Natural killer cell treated with Interleukin-12 subunit alpha and Interleukin-12 subunit beta and Interleukin-15 and Interleukin-18, amount 100 ng/mL, for 72 hours (primary cell): Measurements from ENCODE around the gene KCNC4. TPM values are rescaled to one million over a fixed set of nuclear protein-coding genes. Genes with fewer than 3 reads are reported as not detected.
A peak's percentile ranks its signal among the peaks of the same experiment; 100 is the strongest.

Experiments used
- ATAC-seq, 2 donors: fragments of 150-1000 bp; cut with Tn5 transposase in 1 of 2; sonication (Bioruptor Pico), chemical (Tn5 transposase) in 1 of 2; 2 replicates each; pipeline ENCODE4 v1.10.0; 2021
- DNase-seq: peaks from one replicate; pipeline ENCODE4 v3.0.0; 2022; ENCODE audit warnings: low spot score
- H3K27ac Mint-ChIP-seq, 2 donors: 1 replicate in 1 of 2; 2 replicates in 1 of 2; pipeline ENCODE4 v1.8.0; 2022; ENCODE audit warnings: mixed read lengths in 2 of 2, mild to moderate bottlenecking in 1 of 2, moderate library complexity in 1 of 2
- H3K27me3 Mint-ChIP-seq, 2 donors: 1 replicate in 1 of 2; 2 replicates in 1 of 2; pipeline ENCODE4 v1.8.0; 2022; ENCODE audit warnings: mixed read lengths in 2 of 2
- H3K36me3 Mint-ChIP-seq: one replicate; pipeline ENCODE4 v1.8.0; 2022; ENCODE audit warnings: mixed read lengths
- H3K4me1 Mint-ChIP-seq, 2 donors: 1 replicate in 1 of 2; 2 replicates in 1 of 2; pipeline ENCODE4 v1.8.0; 2022; ENCODE audit warnings: low read depth in 2 of 2, mixed read lengths in 2 of 2, mild to moderate bottlenecking in 1 of 2
- H3K4me3 Mint-ChIP-seq: one replicate; pipeline ENCODE4 v1.8.0; 2022; ENCODE audit warnings: mixed read lengths
- H3K9me3 Mint-ChIP-seq: 2 replicates; pipeline ENCODE4 v1.8.0; 2022; ENCODE audit warnings: mixed read lengths
- total RNA-seq, 2 donors: library from RNA; stranded (reverse); gene quantifications; one replicate each; pipeline ENCODE4 v1.2.3, GENCODE V29; 2022

The KCNC4 gene
- total RNA-seq, 2 donors from 2014 or later, result 0.88 to 2.1 TPM

DNA sequence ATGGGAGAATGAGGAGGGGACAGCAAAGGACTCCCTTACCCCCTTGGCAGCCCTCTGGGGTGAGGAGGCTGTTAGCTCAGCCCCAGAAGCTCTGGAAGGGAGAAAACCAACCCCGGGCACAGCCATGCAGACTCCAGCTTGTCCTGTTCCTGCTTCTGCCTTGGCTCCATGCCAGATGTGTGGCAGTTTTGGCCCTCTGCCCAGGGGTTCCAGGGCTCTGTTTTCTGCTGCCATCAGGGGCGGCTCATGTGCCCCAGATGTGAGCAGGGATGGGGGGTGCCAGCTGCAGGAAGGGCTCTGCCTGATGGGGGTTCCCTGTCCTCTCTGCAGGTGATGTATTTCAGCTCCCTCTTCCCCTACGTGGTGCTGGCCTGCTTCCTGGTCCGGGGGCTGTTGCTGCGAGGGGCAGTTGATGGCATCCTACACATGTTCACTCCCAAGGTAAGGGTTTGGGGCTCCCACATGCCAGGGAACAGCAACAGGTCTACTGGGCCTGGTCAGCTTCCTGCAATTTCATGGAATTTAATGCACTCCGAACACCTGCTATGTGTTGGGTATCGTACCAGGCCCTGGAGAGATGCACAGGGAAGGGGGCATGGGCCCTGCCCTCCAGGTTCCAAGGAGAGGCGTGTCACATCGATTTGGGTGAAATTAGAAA is 33.7 kb upstream of the KCNC4 start:
- Mint-ChIP-seq H3K27me3 (peaks cover 6 to 13% of the 10 kb centered on the region in 2 donors), H3K4me3 (no peak overlapping the region), H3K36me3 (no peaks in the 10 kb centered on the region), H3K4me1 (no peaks in the 10 kb centered on the region), H3K27ac (no peak overlapping the region), H3K9me3 (no peaks in the 10 kb centered on the region)
- DNase-seq (no peak), ATAC-seq (no peak)

DNA sequence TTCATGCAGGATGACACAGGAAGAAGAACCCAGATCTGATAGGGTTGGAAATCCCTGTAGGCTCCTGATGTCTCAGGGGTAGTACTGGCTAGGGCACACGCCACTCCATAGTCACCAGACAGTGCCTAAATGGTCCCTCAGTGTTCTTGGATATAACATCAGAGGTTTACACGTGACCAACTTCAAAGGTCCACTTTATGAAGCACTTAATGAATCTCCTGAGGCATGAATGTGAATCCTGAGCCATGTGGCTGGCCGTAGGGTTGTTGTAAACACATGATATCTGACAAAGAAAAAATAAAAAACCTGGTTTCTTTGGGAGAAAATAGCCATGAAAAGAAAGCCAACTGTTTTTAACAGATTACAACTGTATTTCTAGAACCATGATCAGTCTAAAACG is 32.3 kb upstream of the KCNC4 start:
- H3K4me1 Mint-ChIP-seq, result no peaks in the 10 kb centered on the region
- H3K9me3 Mint-ChIP-seq, result no peaks in the 10 kb centered on the region
- H3K36me3 Mint-ChIP-seq, result no peaks in the 10 kb centered on the region
- DNase-seq (no peak), ATAC-seq (no peak)
- H3K27me3 Mint-ChIP-seq, result peaks cover 6 to 10% of the 10 kb centered on the region in 2 donors
- H3K27ac Mint-ChIP-seq, result no peak overlapping the region
- H3K4me3 Mint-ChIP-seq, result no peak overlapping the region

DNA sequence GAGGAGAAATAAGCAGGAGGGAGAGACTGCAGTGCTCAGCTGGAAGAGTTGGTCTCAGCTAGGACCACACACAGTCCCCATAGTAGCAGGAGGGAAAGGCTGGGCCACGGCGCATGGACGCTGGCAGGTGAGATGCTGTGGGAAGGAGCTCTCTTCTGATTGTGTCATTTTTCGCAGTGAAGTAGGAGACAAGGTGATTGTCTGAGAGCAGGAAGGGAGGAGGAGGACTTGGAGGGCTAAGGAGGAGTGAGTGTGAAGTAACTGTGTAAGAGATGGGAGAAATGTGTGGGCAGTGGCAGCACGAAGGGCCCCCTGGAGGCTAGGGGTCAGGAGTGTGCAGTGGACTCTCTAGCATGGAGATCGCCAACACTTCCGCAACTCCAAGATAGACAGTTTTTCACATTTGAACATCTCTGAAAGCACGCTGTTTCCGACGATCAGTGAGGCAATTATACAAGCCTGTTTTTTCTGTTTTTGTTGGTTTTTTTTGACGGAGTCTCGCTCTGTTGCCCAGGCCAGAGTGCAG is 26.4 kb upstream of the KCNC4 start:
- H3K36me3 Mint-ChIP-seq, result no peaks in the 10 kb centered on the region

DNA sequence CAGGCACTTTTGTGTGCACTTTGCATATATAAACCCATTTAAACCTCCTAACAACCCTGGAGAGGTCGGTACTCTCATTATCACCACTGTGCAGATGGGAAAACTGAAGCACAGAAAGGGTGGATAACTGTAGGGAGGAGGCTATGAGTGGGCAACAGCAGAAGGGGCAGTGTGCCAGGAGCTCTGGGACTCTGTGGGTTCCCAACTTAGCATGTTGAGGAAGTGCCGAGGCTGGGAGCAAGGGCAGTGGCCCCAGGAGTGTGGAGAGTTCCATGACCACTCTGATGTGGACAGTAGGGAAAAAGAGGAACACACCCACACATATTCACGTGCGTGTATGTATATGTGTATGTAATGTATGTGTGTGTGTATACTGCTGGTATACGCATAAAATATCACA is 25.7 kb upstream of the KCNC4 start:
- H3K36me3 Mint-ChIP-seq, result no peaks in the 10 kb centered on the region
- DNase-seq, result no peak
- no peak for ATAC-seq
- no peak overlapping the region for H3K4me3 Mint-ChIP-seq
- no peak overlapping the region for H3K27ac Mint-ChIP-seq
- H3K9me3 Mint-ChIP-seq, result no peaks in the 10 kb centered on the region
- H3K27me3 Mint-ChIP-seq, result peaks cover 17 to 19% of the 10 kb centered on the region in 2 donors
- no peaks in the 10 kb centered on the region for H3K4me1 Mint-ChIP-seq

More for the DNA sequence above, 26.4 kb upstream of the KCNC4 start:
- ATAC-seq (no peak), DNase-seq (no peak)
- Mint-ChIP-seq H3K9me3 (no peaks in the 10 kb centered on the region), H3K27ac (no peak overlapping the region), H3K4me3 (no peak overlapping the region), H3K4me1 (no peaks in the 10 kb centered on the region), H3K27me3 (peaks cover 10 to 12% of the 10 kb centered on the region in 2 donors)

DNA sequence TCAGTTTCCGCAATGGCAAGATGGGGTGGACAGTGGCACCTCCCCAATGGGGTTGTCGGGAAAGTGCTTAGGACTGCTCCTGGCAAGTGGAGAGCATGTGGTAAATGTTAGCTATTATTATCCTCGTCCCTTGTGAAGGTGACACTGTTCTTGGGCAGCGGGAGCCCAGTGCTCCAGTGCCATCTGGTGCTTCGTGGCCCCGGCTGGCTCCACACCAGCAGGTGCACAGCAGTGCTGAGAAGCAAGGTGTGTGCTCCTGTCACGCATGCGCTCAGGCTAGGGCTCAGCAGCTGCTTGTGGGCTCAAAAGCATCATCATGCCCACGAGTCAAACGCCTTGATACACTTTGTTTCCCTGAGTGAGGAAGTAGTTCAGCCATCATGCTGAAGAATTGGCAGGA is 24.9 kb upstream of the KCNC4 start:
- peaks cover 22% of the 10 kb centered on the region in 2 donors for H3K27me3 Mint-ChIP-seq
- H3K36me3 Mint-ChIP-seq, result no peaks in the 10 kb centered on the region
- no peak overlapping the region for H3K27ac Mint-ChIP-seq
- no peak for DNase-seq
- ATAC-seq, result no peak
- no peak overlapping the region for H3K4me3 Mint-ChIP-seq
- H3K4me1 Mint-ChIP-seq, result no peaks in the 10 kb centered on the region
- H3K9me3 Mint-ChIP-seq, result no peaks in the 10 kb centered on the region

DNA sequence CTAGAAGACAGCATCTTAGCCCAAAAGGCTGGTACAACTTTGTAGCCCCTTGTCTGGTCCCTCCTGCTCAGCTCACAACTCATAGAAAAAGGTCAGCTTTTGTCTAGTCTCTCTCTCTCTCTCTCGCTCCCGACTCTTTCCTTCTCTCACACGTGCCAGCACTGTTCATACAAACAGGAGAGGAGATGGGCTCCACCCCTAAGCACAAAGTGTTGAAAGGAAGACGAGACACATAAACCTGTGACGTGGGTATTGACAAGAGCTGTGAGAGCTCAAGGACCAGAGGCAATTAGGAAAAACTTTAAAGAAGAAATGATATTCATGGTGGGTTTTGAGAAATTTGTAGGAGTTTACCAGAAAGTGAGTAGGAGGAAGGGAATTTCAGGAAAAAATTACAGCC is 23.6 kb upstream of the KCNC4 start:
- DNase-seq, result no peak
- H3K4me3 Mint-ChIP-seq, result no peak overlapping the region
- H3K27ac Mint-ChIP-seq, result no peak overlapping the region
- H3K9me3 Mint-ChIP-seq, result no peaks in the 10 kb centered on the region
- no peaks in the 10 kb centered on the region for H3K4me1 Mint-ChIP-seq
- H3K27me3 Mint-ChIP-seq, result peaks cover 22% of the 10 kb centered on the region in 2 donors
- no peaks in the 10 kb centered on the region for H3K36me3 Mint-ChIP-seq
- ATAC-seq, result no peak

DNA sequence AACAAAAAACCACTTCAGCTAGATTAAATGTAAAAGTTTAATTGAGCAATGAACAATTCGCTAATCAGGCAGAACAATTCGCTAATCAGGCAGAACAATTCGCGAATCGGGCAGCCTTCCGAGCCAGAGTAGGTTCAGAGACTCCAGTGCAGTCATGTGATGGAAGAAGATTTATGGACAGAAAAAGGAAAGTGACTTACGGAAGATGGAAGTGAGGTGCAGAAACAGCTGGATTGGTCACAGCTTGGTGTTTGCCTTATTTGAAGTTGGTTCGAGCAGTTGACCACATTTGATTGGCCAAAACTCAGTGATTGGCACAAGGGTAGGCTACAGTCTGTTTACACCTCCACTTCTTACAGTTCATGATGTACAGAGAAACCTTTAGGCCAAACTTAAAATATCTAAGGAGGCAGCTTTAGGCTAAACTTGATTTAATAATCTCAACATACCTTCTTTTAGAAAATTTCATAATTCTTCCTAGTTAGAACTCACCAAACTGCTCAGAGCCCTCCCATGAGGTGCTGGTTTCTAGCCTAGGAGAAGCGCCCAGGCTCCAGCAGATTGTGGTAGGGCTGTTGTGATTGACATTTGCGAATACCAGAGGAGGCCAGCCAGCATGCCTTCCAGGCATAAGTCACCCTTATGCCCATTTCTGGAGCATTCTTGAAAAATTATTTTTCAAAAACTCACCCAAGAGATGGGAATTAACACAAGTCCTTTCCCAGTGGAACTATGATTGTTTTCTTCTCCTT is 22.8 kb upstream of the KCNC4 start:
- H3K36me3 Mint-ChIP-seq, result no peaks in the 10 kb centered on the region
- no peaks in the 10 kb centered on the region for H3K4me1 Mint-ChIP-seq
- H3K27me3 Mint-ChIP-seq, result peaks cover 22% of the 10 kb centered on the region in 2 donors
- no peak for ATAC-seq
- DNase-seq, result no peak
- H3K9me3 Mint-ChIP-seq, result no peaks in the 10 kb centered on the region
- no peak overlapping the region for H3K27ac Mint-ChIP-seq
- H3K4me3 Mint-ChIP-seq, result no peak overlapping the region

DNA sequence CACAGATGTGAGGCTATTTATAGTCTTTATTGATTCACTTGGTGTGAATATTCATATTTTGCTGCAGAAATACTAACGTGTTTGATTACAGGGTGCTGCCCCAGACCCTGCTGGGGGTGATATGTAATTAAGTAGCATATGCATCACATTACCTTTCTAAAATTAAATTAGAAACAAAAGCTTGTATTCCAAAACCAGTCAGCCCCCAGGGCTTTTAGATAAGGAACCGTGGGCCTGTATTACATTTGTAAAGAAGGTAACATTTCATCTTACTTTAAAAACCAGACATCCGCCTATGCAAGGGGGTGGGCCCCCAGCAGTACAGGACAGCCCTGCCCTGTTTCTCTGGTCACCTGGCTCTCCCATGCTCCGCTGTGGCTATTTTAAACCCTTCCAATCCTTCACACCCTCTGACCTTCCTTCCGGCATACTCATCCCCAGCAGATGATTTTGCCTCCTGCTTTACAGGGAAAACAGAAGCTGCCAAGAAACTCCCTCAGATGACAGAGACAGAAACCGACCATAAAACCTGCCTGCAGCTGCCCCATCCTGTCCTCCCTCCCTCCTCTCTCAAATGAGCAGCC is 22.0 kb upstream of the KCNC4 start:
- no peak for ATAC-seq
- no peak overlapping the region for H3K27ac Mint-ChIP-seq

DNA sequence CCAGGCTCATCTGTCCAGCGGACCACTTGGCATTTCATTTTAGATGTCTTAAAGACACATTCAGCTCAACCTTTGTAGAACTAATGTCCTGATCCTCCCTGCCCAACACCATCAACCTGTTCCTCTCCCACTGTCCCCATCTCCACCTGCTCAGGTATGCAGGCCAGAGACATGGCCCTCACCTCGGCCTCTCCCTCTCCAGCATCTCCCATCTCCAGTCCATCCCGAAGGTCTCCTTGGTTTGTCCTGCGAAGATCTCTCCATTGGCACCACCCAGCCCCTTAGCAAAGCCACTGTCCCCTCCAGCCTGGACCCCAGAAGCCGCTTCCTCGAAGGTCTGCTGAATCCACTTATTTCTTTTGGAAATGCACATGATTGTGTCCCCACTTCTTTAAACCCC is 20.9 kb upstream of the KCNC4 start:
- Mint-ChIP-seq H3K27ac (no peak overlapping the region), H3K9me3 (no peaks in the 10 kb centered on the region), H3K4me3 (no peak overlapping the region), H3K36me3 (no peaks in the 10 kb centered on the region), H3K27me3 (peaks cover 22% of the 10 kb centered on the region in 2 donors), H3K4me1 (no peaks in the 10 kb centered on the region)
- DNase-seq (no peak), ATAC-seq (no peak)

More for the DNA sequence above, 22.0 kb upstream of the KCNC4 start:
- H3K36me3 Mint-ChIP-seq, result no peaks in the 10 kb centered on the region
- H3K27me3 Mint-ChIP-seq, result peaks cover 22% of the 10 kb centered on the region in 2 donors
- H3K4me1 Mint-ChIP-seq, result no peaks in the 10 kb centered on the region
- H3K4me3 Mint-ChIP-seq, result no peak overlapping the region
- H3K9me3 Mint-ChIP-seq, result no peaks in the 10 kb centered on the region
- DNase-seq, result no peak

DNA sequence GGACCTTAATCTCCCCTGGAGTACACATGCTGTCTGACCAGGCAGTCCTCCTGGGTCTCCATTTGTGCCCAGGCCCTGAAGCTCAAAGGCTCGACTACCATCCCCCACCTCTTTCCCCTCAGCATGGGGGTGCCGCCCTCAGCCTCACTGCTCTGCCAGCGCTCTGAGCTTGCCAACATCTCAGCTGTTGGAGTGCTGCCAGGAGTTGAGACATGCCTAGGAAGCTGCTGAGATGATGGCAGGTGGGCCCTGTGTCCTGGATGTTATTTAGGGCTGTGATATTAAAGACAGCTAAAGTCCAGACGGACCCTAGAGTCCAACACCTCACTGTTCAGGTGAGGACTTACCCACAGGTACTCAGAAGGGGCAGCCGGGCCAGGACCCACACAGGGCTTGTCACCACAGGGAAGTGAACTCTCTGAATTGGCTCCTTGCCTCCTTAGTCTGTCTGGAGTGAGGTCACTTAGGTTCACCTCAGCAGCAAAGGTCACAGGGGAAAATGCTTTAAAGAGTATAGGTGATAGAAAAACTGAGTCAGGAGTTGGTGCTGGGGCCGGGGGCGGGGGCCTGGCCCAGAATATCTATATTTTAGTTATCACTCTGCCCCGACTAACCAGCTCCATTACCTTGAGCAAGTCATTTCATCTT is 19.7 kb upstream of the KCNC4 start:
- Mint-ChIP-seq H3K4me1 (no peaks in the 10 kb centered on the region), H3K27ac (no peak overlapping the region), H3K9me3 (no peaks in the 10 kb centered on the region), H3K27me3 (peaks cover 17 to 22% of the 10 kb centered on the region in 2 donors), H3K4me3 (no peak overlapping the region), H3K36me3 (no peaks in the 10 kb centered on the region)
- no peak for ATAC-seq
- no peak for DNase-seq

DNA sequence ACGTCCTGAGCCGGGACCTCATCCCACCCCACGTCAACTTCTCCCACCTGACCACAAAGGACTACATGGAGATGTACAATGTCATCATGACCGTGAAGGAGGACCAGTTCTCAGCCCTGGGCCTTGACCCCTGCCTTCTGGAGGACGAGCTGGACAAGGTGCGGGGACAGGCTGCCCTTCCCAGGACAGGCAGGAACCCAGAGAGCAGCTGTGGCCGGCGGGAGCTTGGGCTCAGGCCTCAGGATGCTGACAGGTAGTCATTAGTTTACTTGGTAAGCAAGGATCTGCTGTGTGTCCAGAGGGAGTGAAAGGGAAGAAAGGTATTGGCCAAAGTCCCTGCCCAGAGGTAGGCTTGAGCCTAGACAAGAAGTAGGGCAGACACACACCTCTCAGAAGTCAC is 17.6 kb upstream of the KCNC4 start:
- Mint-ChIP-seq H3K4me3 (no peak overlapping the region), H3K27ac (no peak overlapping the region), H3K9me3 (no peaks in the 10 kb centered on the region), H3K27me3 (peaks cover 13 to 14% of the 10 kb centered on the region in 2 donors), H3K36me3 (no peaks in the 10 kb centered on the region), H3K4me1 (peaks cover 0 to 5% of the 10 kb centered on the region in 2 donors)
- DNase-seq (no peak), ATAC-seq (no peak)

DNA sequence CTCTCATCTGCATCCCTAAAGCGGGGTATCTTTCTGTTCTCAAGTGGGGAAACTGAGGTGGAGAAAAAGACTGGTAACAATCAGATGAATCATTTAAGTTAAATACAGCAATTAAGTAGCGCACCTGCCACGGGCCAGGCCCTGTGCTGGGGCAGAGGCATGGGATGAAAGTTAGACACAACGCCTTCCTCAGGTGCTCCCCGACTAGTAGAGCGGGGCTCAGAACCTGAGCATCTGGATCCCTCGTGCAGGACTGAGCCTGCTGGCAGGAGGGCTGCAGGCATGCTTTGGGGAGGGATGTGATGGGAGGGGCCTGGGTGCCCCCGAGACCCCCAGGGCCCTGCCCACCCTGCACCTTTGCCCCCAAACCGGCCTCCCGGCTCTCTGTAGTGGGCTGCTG is 14.9 kb upstream of the KCNC4 start:
- ATAC-seq, result no peak
- no peak overlapping the region for H3K4me3 Mint-ChIP-seq

DNA sequence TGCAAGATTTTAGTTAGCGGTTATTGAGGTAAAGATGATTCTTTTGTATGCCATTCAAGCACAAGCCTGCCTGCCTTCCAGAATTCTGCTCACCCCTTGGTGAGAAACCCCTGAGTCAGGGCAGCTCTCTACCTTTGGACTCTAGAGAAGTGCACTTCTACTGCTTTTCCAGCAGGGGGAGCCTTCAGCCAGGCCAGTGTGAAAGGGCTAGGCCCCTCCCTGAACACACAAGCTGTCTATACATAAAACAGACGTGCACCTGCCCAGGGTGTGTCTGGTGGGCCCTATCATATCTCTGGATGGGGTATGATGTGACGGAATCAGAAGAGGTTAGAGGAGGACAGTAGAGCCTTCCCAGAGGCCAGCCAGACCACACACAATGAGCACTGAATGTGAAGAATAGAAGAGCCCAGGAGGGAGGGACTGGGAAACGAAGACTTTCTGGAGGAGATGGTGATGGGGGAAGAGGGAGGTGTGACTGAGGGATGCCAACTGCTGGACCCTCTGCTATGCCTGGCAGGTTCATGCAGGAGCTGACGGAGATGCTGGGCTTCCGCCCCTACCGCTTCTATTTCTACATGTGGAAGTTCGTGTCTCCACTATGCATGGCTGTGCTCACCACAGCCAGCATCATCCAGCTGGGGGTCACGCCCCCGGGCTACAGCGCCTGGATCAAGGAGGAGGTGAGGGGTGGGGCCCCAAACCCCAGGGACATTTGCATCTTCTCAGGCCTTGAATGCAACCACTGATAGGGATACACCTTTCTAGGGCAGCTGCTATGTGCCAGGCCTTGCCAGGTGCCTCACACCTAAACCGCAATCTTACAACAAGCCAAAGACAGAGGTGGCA is 13.0 kb upstream of the KCNC4 start:
- Mint-ChIP-seq H3K27me3 (no peaks in the 10 kb centered on the region), H3K9me3 (no peaks in the 10 kb centered on the region), H3K4me1 (peaks cover 0 to 5% of the 10 kb centered on the region in 2 donors), H3K4me3 (no peak overlapping the region), H3K27ac (no peak overlapping the region), H3K36me3 (no peaks in the 10 kb centered on the region)
- peak; percentile 63 to 71 for ATAC-seq
- DNase-seq, result peak; percentile 74

More for the DNA sequence above, 14.9 kb upstream of the KCNC4 start:
- Mint-ChIP-seq H3K9me3 (no peaks in the 10 kb centered on the region), H3K36me3 (no peaks in the 10 kb centered on the region), H3K27ac (no peak overlapping the region), H3K27me3 (no peaks in the 10 kb centered on the region), H3K4me1 (peaks cover 0 to 5% of the 10 kb centered on the region in 2 donors)
- no peak for DNase-seq
